ENCODE results near the gene LMLN. TPM values are rescaled to one million over a fixed set of nuclear protein-coding genes. Genes with fewer than 3 reads are reported as not detected.
"Not testable (repeated sequence)": the region's sequence is repeated elsewhere in the genome, so short reads cannot be mapped to it uniquely, and the experiment has no call there.

The LMLN gene, protein sequence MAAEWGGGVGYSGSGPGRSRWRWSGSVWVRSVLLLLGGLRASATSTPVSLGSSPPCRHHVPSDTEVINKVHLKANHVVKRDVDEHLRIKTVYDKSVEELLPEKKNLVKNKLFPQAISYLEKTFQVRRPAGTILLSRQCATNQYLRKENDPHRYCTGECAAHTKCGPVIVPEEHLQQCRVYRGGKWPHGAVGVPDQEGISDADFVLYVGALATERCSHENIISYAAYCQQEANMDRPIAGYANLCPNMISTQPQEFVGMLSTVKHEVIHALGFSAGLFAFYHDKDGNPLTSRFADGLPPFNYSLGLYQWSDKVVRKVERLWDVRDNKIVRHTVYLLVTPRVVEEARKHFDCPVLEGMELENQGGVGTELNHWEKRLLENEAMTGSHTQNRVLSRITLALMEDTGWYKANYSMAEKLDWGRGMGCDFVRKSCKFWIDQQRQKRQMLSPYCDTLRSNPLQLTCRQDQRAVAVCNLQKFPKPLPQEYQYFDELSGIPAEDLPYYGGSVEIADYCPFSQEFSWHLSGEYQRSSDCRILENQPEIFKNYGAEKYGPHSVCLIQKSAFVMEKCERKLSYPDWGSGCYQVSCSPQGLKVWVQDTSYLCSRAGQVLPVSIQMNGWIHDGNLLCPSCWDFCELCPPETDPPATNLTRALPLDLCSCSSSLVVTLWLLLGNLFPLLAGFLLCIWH
- total RNA-seq, result 9.2 TPM

DNA sequence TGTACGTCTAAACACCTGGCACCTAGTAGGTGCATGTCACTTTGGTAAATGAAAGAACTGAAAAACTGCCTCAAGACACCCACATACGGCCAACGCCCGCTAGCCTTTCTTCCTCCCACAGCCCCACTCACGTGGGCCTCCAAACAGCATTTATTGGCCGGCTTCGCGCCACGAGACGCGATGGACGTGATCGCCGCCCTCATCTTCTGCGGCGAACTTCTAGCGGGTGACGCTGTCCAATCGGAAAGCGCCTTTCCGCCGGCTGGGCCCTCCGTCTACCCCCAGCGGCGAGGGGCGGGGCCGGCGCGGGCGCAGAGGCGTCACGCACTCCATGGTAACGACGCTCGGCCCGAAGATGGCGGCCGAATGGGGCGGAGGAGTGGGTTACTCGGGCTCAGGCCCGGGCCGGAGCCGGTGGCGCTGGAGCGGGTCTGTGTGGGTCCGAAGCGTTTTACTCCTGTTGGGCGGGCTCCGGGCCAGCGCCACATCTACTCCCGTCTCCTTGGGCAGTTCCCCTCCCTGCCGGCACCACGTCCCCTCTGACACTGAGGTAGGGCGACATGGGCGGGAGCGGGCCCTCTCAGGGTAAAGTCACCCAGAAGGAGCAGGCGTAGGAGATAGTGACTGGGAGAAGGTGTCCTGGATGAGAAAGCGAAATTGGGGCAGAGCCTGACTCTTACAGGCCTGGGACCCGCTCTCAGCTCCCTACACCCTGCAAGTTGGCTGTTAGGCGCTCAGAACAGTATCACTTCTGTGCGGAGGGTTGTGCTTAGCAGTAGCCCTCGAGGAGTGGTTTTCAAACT is at the start of gene LMLN:
TSS of gene LMLN (plus strand) at position 327 of the 803 bp plus-strand sequence. CDS start at position 356, 29 bp downstream.
- DNase-seq, result peak; percentile 98

DNA sequence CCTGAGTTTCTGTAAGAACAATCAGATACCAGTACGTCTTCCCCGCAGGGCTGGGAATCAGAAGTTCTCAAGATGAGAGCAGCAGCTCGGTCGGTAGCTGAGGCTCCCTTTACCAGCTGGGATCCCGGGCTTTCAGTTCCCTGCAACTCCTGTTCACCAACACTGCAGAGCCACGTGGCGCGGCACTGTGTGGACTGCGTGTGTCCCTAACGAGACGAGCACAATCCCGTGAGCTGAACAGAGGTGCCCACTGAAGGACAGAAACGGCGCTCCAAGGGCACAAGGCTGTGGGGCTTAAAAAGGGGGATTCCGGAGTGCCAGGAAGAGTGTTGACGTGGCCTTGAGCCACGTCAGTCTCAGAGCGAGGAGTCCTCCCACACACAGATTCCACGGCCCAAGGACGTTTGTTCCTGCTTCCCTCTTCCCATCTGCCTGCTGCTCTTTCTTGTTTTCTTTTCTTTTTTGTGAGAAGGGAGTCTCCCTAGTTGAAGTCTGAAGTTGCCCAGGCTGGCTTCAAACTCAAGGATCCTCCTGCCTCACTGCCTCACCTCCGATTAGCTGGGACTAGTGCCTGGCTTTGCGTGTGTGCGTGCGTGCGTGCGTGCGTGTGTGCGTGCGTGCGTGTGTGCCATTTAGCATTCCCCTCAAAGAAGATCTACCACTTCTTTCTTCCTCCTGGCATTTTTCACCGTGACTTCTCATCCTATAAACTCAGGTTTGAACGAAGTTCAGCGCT is 47.1 kb upstream of the LMLN start:
- DNase-seq, result no peak

DNA sequence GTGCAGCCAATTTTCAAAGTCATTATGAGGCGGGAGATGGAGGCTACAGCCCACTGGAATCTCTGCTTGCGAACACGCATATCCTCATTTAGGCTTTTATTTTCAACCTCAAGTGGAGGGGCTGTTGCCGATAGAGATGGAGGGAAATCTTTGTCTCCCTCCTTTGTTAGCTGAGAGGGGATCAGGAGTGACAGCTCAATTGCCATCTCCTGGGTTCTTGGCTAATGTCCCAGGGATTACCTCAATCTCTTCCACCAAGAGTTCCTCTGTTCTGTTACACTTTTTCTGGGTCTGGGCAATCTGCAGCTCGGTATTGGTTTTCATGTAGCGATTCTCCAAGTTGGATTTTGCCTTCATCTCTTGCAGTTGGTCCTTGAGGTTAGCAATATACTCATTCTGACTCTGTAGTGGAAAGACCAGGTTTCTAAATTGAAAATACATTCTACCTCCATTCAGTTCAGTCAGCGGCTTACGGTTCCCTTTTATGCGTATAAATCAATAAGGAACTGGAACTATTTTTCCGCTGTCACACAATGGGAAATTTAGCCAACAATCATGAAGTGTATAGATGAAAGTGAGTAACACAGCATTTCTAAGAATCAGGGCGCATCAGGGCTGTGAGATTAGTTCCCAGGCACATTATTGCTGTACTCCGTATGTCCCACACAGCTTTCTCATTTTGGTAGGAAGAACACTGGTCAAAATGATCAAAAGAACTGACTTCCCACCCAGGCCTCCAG is 46.2 kb upstream of the LMLN start:
- no peak for DNase-seq

DNA sequence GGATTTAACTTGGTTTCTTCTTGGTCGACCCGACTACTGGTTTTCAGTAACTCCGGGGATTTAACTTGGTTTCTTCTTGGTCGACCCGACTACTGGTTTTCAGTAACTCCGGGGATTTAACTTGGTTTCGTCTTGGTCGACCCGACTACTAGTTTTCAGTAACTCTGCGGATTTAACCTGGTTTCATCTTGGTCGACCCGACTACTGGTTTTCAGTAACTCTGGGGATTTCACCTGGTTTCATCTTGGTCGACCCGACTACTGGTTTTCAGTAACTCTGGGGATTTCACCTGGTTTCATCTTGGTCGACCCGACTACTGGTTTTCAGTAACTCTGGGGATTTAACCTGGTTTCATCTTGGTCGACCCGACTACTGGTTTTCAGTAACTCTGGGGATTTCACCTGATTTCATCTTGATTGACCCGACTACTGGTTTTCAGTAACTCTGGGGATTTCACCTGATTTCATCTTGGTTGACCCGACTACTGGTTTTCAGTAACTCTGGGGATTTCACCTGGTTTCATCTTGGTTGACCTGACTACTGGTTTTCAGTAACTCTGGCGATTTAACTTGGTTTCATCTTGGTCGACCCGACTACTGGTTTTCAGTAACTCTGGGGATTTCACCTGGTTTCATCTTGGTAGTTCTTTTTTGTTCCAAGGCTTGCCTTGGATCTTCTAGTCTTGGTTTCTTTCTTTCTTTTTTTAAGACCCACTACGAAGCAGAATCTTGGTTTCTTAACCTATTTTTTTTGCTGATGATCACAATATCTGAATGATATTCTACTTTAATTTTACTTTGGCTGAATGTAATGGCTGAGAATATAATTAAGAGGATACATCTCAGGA is 38.4 kb upstream of the LMLN start:
- DNase-seq, result not testable (repeated sequence)

DNA sequence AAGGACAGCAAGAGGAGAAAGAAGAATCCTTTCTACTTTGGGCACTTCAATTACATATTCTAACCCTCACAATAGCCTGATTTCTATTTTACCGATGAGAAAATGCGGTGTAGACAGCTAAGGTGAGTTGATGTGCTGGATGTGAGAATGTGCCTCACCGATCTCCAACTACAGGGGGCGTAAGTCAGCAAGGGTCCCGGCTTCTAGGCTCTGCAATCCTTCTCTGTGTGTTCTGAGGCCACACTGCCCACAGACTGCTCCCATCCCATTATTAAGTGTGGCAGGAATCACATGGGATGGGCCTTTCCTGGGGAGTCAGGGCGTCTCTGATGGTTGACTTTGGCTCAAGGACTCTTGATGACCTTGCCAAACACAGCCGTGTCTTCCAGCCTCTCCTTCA is 33.6 kb upstream of the LMLN start:
- no peak for DNase-seq

DNA sequence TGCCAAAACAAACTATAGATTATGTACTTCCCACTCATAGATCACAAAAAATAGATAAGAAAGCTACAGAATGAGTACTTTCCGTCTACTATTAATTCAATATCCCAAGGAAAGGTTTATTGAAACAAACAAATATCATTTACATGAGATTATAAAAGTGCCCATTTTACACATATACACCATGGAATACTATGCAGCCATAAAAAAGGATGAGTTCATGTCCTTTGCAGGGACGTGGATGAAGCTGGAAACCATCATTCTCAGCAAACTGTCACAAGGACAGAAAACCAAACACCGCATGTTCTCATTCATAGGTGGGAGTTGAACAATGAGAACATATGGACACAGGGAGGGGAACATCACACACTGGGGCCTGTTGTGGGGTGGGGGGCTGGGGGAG is 32.4 kb upstream of the LMLN start:
- not testable (repeated sequence) for DNase-seq

DNA sequence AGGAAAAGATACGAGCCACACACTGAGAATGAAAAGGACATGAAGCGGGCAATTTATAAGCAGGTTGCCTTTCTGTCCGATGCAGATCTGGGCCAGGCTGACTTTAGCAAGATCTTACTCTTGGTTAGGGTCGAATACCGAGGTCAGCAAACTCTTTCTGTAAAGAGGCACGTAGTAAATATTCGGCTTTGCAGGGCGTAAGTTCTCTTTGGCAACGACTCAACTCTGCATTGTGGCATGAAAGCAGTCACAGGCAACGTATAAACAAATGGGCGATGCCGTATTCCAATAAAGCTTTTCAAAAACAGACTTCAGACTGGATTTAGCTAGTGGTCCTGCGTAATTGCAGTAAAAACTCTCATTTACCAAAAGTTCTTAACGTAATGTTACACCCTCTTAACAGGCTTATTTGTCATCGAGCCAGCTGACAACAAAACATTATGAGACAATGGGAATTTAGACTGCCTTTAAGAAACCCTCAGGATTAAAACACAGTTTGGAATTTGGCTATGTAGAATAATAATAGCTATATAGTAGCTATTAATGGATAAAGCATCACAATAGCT is 23.1 kb upstream of the LMLN start:
- DNase-seq, result no peak

DNA sequence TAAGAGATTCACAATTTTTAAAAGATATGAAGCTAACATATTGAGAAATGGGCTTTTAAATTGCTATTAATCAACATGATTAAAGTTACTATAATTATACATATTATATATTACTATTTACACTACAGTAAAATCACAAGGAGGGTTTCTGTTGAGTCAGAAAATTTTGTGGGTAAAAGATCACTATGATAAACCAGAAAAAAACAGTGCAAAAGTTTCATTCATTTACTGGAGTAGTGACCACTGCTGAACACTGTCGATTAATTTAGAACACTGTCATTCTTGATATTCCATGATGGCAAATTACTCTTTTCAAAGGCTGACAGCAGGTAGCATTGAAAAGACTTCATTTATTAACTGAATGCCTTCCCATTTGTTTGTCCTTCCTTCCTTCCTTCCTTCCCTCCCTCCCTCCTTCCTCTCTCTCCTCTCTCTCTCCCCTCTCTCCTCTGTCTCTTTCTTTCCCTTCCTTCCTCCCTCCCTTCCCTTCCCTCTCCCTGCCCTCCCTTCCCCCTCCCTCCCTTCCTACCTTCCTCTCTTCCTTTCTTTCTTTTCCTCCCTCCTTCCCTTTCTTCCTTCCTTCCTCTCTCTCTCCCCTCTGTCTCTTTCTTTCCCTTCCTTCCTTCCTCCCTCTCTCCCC is 19.2 kb upstream of the LMLN start:
- no peak for DNase-seq

DNA sequence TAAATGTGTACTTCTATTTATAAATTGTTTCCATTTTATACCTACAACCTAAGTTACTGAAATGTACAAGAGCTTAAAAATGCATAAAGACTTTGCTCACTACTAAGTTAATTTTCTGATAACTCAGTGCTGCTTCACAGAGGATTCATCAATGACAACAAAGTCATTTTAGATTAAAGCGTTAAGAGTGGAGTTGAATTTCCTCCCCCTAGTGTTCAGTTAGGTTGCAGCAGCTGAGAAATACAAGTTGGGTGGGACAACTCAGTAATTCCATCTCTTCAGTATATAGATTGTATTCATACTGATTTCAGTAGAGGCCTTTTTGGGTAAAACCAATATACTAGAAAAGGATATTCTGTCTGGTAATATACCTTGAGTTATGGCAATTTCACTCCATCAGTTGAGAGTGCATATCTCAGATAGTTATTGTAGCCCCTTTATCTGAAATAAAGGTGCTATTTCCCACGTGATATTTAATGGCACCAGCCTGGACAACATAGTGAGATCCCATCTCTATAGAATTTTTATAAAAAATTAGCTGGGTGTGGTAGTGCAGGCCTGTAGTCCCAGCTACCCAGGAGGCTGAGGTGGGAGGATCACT is 17.0 kb upstream of the LMLN start:
- peak; percentile 57 for DNase-seq

DNA sequence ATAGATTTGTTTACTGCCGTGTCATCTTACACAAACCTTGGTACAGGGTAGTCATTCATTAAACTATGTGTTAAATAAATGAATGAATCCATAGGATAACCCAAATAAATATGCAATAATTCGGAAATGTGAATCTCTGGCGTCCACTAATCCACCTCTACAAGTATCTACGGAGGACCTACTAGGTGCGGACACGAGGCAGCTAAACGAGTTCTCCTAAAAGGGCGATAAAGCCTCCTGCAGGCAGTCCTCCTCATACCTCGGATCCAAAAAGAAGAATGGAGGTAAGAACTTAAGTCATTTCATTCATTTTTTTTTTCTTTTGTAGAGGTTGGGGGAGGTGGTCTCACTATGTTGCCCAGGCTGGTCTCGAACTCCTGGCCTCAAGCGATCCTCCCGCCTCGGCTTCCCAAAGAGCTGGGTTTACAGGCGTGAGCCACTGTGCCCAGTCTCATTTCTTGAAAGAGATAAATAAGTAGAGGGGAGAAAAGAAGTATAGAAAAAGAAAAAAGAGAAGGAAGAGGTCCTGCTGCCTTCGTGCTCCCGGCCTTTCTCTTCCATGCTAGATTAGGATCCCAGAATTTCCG is 10.7 kb upstream of the LMLN start:
- DNase-seq, result no peak

DNA sequence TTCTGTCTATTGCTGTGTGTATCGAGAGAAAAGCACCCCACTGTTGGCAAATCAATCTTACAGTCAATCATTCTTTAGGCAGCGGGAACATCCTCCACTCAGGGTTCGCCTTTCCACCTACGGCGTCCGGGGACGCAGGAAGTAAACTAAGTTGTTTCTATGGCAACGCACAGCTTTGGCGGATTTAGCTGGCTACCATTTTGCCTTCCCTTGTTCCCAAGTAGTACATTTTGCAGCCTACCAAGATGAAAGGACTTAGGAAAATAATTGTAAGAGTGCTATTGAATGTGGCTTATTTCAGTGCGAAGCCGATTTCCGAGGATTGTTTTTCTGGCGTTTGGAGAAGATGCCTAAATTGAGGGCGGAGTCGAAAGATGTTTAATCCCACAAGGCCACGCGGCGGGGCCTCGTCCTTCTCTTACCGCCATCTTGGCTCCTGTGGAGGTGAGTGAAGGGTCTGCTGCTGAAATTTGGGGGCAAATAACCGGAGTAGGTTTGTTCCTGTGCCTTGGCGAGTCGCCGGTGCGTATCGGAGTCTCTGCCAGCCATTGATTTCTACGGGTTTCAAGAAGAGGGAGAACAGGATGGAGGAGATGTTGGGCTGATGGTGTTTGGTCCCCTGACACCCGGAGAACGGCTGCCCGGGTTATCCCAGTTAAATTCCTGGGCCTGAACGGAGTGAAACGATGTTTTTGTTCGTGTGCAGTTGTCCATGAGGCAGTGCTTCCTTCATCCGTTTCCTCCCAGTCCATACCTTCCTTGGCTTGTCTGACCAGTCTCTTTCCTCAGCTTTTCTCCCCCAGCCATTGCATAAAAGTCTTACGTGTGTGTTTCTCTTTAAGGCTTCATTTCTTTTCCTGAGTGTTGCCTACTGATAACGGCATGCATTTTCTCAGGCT is 10.0 kb upstream of the LMLN start, which contains the start of gene RPL35A:
TSS of gene RPL35A (plus strand) at position 413 of the 899 bp plus-strand sequence. CDS start 778 bp downstream, outside the sequence.
- peak; percentile 98 for DNase-seq

DNA sequence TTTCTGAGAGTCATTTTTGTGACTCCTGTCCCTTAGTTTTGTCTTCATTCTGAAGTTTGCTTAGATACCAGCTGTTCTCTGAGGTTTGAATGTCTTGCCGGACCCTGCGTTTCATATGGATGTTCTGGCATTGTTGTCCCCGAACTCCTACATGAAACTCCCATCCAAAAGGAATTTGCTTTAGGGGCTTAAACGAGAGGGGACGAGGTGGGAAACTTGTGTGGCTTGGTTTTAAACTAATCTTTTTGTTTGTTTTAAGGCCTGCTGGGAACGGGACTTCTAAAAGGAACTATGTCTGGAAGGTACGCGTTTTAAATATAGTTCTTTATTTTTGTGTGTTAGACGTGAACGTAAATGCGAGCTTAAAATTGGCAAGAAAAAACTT is 9.3 kb upstream of the LMLN start:
- no peak for DNase-seq

DNA sequence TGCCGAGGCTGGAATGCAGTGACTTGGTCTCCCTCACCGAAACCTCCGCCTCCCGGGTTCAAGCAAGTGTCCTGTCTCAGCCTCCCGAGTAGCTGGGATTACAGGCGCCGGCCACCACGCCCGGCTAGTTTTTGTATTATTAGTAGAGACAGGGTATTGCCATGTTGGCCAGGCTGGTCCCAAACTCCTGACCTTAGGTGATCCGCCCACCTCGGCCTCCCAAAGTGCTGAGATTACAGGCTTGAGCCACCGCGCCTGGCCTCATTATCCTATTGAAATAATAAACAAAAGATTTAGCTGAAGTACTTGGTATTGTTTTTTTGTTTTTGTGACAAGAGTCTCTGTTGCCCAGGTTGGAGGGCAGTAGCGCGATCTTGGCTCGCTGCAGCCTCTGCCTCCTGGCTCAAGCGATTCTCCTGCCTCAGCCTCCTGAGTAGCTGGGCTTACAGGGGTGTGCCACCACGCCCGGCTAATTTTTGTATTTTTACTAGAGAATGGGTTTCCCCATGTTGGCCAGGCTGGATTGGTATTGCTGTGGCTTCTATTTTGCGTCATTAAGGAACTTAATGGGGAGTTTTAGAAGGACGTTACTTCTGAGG is 8.5 kb upstream of the LMLN start:
- no peak for DNase-seq

DNA sequence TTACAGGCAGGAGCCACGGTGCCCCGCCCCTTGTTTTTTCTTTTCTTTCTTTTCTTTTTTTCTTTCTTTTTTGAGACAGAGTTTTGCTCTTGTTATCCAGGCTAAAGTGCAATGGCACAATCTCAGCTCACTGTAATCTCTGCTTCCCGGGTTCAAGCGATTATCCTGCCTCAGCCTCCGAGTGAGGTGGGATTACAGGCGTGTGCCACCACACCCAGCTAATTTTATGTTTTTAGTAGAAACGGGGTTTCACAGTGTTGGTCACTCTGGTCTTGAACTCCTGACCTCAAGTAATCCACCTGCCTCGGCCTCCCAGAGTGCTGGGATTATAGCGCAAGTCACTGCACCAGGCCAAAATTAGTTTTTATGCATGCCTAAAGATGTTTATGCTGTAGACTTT is 7.6 kb upstream of the LMLN start:
- no peak for DNase-seq

DNA sequence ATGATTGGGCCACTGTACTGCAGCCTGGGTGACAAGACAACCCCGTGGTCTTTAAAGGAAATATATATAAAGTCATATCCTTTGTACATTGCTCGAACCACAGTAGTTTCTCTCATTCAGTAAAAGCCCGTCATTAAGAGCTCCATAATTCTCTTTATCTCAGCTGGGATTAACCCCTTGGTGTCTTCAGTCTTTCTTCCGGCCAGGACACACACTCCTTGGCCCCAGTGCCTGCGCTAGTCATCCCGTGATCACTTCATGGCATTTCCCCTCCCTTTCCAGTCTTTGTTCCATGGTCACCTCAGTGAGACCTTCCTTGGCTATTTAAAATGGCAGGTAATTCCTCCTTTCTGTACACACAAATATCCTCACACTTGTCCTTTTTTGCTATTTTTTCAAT is 6.7 kb upstream of the LMLN start:
- DNase-seq, result no peak

DNA sequence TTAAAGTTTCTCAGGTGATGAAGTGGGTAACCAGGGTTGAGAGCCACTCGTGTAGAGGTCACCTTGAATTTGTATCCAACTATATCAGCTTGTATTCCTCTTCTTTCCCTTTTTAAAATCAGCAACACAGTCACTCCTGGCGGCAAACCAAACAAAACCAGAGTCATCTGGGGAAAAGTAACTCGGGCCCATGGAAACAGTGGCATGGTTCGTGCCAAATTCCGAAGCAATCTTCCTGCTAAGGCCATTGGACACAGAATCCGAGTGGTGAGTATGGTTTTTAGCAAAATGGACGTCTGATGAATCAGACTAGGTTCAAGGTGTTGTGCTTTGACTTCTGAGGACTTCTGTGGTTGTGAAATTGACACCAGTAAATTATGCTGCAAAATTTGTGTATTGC is 6.1 kb upstream of the LMLN start:
- no peak for DNase-seq

DNA sequence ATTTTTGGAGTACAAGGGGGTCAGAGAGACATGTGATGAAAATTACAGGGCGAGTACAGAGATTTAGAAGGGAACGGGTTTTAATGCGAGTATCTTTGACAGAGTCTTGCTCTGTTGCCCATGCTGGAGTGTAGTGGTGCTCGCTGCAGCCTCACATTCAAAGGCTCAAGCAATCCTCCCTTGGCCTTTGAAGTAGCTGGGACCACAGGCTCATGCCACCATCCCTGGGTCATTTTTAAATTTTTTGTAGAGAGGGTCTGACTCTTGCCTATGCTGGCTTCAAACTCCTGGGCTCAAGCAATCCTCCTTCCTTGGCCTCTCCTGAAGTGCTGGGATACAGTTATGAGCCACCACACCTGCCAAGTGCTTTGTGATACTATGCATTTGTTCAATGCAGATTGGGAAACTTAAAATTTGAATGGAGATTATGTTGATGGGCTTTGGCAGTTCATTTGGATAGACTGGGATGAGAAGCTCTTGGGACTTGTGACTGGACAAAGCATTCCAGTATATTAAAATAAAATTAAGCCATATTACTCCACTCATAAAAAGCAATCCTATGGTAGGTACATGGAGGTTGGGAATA is 4.0 kb upstream of the LMLN start:
- DNase-seq, result no peak
